ENCODE measurements around the gene RPL27A. TPM values are rescaled to one million over a fixed set of nuclear protein-coding genes. Genes with fewer than 3 reads are reported as not detected.
A peak's percentile ranks its signal among the peaks of the same experiment; 100 is the strongest.

Gene RPL27A
- total and polyA plus RNA-seq, 3 experiments from 2014 or later: 1,148 to 3,471 (median 1,170) TPM

DNA sequence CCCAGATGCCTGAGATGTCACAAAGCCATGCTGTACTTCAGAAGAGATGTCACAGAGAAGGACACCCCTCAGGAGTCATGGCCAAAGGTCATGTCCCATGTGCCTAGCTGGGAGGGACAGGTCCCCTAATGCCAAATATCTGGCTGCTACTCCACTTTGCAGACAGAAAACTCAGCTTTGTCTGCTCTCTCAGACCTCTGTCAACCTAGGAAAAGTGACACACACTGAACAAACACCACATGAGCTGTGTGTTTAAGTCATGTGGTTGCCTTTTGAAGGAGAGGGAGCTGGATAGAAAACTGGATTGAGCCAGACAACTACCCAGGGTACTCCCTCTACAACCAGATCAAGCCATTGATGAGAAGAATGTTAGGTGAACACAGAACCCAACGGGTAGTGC, 3.6 kb upstream of the RPL27A start:
- ChIA-PET POLR2A (no interaction called here), CTCF (no interaction called here)
- peaks cover 26 to 35% (median 32%) of the 10 kb centered on the region in 3 donors for H3K4me1 Mint-ChIP-seq
- Histone ChIP-seq H3K27ac (ENCODE audit: low read depth, low read length) (no peak overlapping the region), H3K4me3 (ENCODE audit: low read length) (no peak overlapping the region), H3K36me3 (ENCODE audit: insufficient read depth, low read length) (peaks cover 2% of the 10 kb centered on the region), H3K4me1 (ENCODE audit: insufficient read depth, low read length) (peaks cover 16% of the 10 kb centered on the region), H3K27me3 (ENCODE audit: insufficient read depth, low read length, poor library complexity, severe bottlenecking) (no peaks in the 10 kb centered on the region), H3K9me3 (ENCODE audit: low read length) (no peaks in the 10 kb centered on the region)
- H3K27me3 Mint-ChIP-seq: no peaks in the 10 kb centered on the region
- no peaks in the 10 kb centered on the region for H3K9me3 Mint-ChIP-seq
- DNase-seq: no peak
- H3K36me3 Mint-ChIP-seq: peaks cover 4 to 64% (median 8%) of the 10 kb centered on the region in 3 donors
- H3K4me3 Mint-ChIP-seq: peak overlapping the region in 1 of 7 donors; percentile 34
- H3K27ac Mint-ChIP-seq: no peak overlapping the region

GRCh38 chr11:8681837-8682302, 722 bp upstream of the RPL27A start:
- H3K4me3 ChIP-seq (ENCODE audit: low read length): peak overlapping the region; percentile 96
- peak overlapping the region; percentile 96 to 99 (median 98) for H3K27ac Mint-ChIP-seq
- H3K36me3 ChIP-seq (ENCODE audit: insufficient read depth, low read length): peaks cover 28% of the 10 kb centered on the region
- H3K9me3 Mint-ChIP-seq: no peaks in the 10 kb centered on the region
- H3K27ac ChIP-seq (ENCODE audit: low read depth, low read length): peak overlapping the region; percentile 98
- ChIA-PET POLR2A (interaction anchor here (0.7 to 1.9 kb wide), 6 partner anchors 8 to 893 kb away, joined by 3 to 6 read pairs (median 3); partner anchors contain the start of gene TMEM9B), CTCF (interaction anchor here (2.7 kb wide), 1 partner anchor 695 kb away, joined by 6 read pairs; the partner anchor contains the start of gene EIF3F)
- H3K27me3 Mint-ChIP-seq: no peaks in the 10 kb centered on the region
- H3K27me3 ChIP-seq (ENCODE audit: insufficient read depth, low read length, poor library complexity, severe bottlenecking): no peaks in the 10 kb centered on the region
- H3K9me3 ChIP-seq (ENCODE audit: low read length): no peaks in the 10 kb centered on the region
- no peak for DNase-seq
- H3K4me1 ChIP-seq (ENCODE audit: insufficient read depth, low read length): peaks cover 30% of the 10 kb centered on the region
- H3K36me3 Mint-ChIP-seq: peaks cover 4 to 79% (median 24%) of the 10 kb centered on the region in 3 donors
- peaks cover 43 to 54% (median 54%) of the 10 kb centered on the region in 3 donors for H3K4me1 Mint-ChIP-seq
- H3K4me3 Mint-ChIP-seq: peak overlapping the region; percentile 93 to 98 (median 95)

GRCh38 chr11:8683115-8683807, 669 bp downstream of the RPL27A start:
- peaks cover 37% of the 10 kb centered on the region for H3K4me1 ChIP-seq (ENCODE audit: insufficient read depth, low read length)
- H3K36me3 ChIP-seq (ENCODE audit: insufficient read depth, low read length): peaks cover 28% of the 10 kb centered on the region
- peak in 3 of 5 donors; percentile 13 to 57 (median 29) for DNase-seq
- CTCF ChIA-PET: interaction anchor here (0.9 to 2.7 kb wide), 3 partner anchors 11 to 696 kb away, joined by 3 to 6 read pairs (median 3); partner anchors contain the start of gene EIF3F
- no peaks in the 10 kb centered on the region for H3K27me3 Mint-ChIP-seq
- POLR2A ChIA-PET: interaction anchor here (0.6 to 1.9 kb wide), 6 partner anchors 227 to 1620 kb away, joined by 3 to 6 read pairs (median 3); partner anchors contain the start of genes AKIP1 and TMEM9B
- peak overlapping the region; percentile 96 to 99 (median 98) for H3K27ac Mint-ChIP-seq
- peak overlapping the region; percentile 93 to 98 (median 95) for H3K4me3 Mint-ChIP-seq
- H3K9me3 Mint-ChIP-seq: no peaks in the 10 kb centered on the region
- H3K9me3 ChIP-seq (ENCODE audit: low read length): no peaks in the 10 kb centered on the region
- peaks cover 49 to 67% (median 60%) of the 10 kb centered on the region in 3 donors for H3K4me1 Mint-ChIP-seq
- H3K4me3 ChIP-seq (ENCODE audit: low read length): peak overlapping the region; percentile 96
- peaks cover 4 to 76% (median 24%) of the 10 kb centered on the region in 3 donors for H3K36me3 Mint-ChIP-seq
- H3K27ac ChIP-seq (ENCODE audit: low read depth, low read length): peak overlapping the region; percentile 98
- no peaks in the 10 kb centered on the region for H3K27me3 ChIP-seq (ENCODE audit: insufficient read depth, low read length, poor library complexity, severe bottlenecking)

GRCh38 chr11:8684600-8685290, 2.2 kb downstream of the RPL27A start:
- peak overlapping the region; percentile 96 for H3K4me3 ChIP-seq (ENCODE audit: low read length)
- H3K27ac Mint-ChIP-seq: peak overlapping the region; percentile 96 to 99 (median 98)
- H3K4me1 ChIP-seq (ENCODE audit: insufficient read depth, low read length): peaks cover 43% of the 10 kb centered on the region
- H3K36me3 ChIP-seq (ENCODE audit: insufficient read depth, low read length): peaks cover 28% of the 10 kb centered on the region
- POLR2A ChIA-PET: no interaction called here
- CTCF ChIA-PET: no interaction called here
- H3K27me3 Mint-ChIP-seq: no peaks in the 10 kb centered on the region
- H3K4me1 Mint-ChIP-seq: peaks cover 63 to 80% (median 74%) of the 10 kb centered on the region in 3 donors
- peak overlapping the region; percentile 98 for H3K27ac ChIP-seq (ENCODE audit: low read depth, low read length)
- H3K27me3 ChIP-seq (ENCODE audit: insufficient read depth, low read length, poor library complexity, severe bottlenecking): no peaks in the 10 kb centered on the region
- H3K4me3 Mint-ChIP-seq: peak overlapping the region; percentile 78 to 97 (median 95)
- H3K9me3 ChIP-seq (ENCODE audit: low read length): no peaks in the 10 kb centered on the region
- DNase-seq: no peak
- H3K36me3 Mint-ChIP-seq: peaks cover 4 to 76% (median 24%) of the 10 kb centered on the region in 3 donors
- H3K9me3 Mint-ChIP-seq: no peaks in the 10 kb centered on the region

- Mint-ChIP-seq H3K9me3 (no peaks in the 10 kb centered on the region), H3K4me1 (peaks cover 65 to 83% (median 76%) of the 10 kb centered on the region in 3 donors), H3K36me3 (peaks cover 4 to 73% (median 22%) of the 10 kb centered on the region in 3 donors), H3K27ac (peak overlapping the region; percentile 68 to 99 (median 98)), H3K27me3 (no peaks in the 10 kb centered on the region), H3K4me3 (peak overlapping the region in 4 of 7 donors; percentile 52 to 97 (median 80))
- ChIA-PET CTCF (no interaction called here), POLR2A (no interaction called here)
- no peak for DNase-seq
- Histone ChIP-seq H3K4me3 (ENCODE audit: low read length) (no peak overlapping the region), H3K27me3 (ENCODE audit: insufficient read depth, low read length, poor library complexity, severe bottlenecking) (no peaks in the 10 kb centered on the region), H3K36me3 (ENCODE audit: insufficient read depth, low read length) (peaks cover 28% of the 10 kb centered on the region), H3K27ac (ENCODE audit: low read depth, low read length) (peak overlapping the region; percentile 40), H3K4me1 (ENCODE audit: insufficient read depth, low read length) (peaks cover 43% of the 10 kb centered on the region), H3K9me3 (ENCODE audit: low read length) (no peaks in the 10 kb centered on the region)
Measured at GRCh38 chr11:8685306-8685705, 2.7 kb downstream of the RPL27A start.

- ChIA-PET CTCF (no interaction called here), POLR2A (no interaction called here)
- Mint-ChIP-seq H3K36me3 (peaks cover under 1 to 68% (median 18%) of the 10 kb centered on the region in 3 donors), H3K4me1 (peaks cover 61 to 78% (median 70%) of the 10 kb centered on the region in 3 donors), H3K27me3 (no peaks in the 10 kb centered on the region), H3K27ac (peak overlapping the region in 7 of 8 donors; percentile 68 to 99 (median 96)), H3K4me3 (peak overlapping the region in 1 of 7 donors; percentile 97), H3K9me3 (no peaks in the 10 kb centered on the region)
- no peak overlapping the region for H3K4me3 ChIP-seq (ENCODE audit: low read length)
- H3K27me3 ChIP-seq (ENCODE audit: insufficient read depth, low read length, poor library complexity, severe bottlenecking): no peaks in the 10 kb centered on the region
- H3K36me3 ChIP-seq (ENCODE audit: insufficient read depth, low read length): peaks cover 28% of the 10 kb centered on the region
- H3K9me3 ChIP-seq (ENCODE audit: low read length): no peaks in the 10 kb centered on the region
- H3K27ac ChIP-seq (ENCODE audit: low read depth, low read length): no peak overlapping the region
- H3K4me1 ChIP-seq (ENCODE audit: insufficient read depth, low read length): peaks cover 43% of the 10 kb centered on the region
- DNase-seq: no peak
Measured at GRCh38 chr11:8685820-8686219, 3.2 kb downstream of the RPL27A start.

DNA sequence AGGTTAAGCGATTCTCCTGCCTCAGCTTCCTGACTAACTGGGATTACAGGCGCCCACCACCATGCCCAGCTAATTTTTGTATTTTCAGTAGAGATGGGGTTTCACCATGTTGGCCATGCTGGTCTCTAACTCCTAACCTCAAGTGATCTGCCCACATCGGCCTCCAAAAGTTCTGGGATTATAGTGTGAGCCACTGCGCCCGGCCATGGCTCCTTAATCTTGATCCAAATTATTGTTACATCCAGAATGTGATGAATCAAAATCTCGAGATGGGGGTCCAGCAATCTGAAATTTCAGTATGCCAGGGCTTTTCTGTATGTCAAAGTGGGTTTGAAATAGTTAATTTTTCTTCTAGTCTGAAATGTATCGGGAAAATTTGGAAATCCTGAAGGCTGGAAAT, 3.7 kb downstream of the RPL27A start:
- peak overlapping the region in 3 of 7 donors; percentile 19 to 97 (median 27) for H3K4me3 Mint-ChIP-seq
- ChIA-PET CTCF (no interaction called here), POLR2A (no interaction called here)
- H3K36me3 Mint-ChIP-seq: peaks cover 0 to 67% (median 18%) of the 10 kb centered on the region in 3 donors
- Histone ChIP-seq H3K9me3 (ENCODE audit: low read length) (no peaks in the 10 kb centered on the region), H3K27me3 (ENCODE audit: insufficient read depth, low read length, poor library complexity, severe bottlenecking) (no peaks in the 10 kb centered on the region), H3K27ac (ENCODE audit: low read depth, low read length) (no peak overlapping the region), H3K4me1 (ENCODE audit: insufficient read depth, low read length) (peaks cover 42% of the 10 kb centered on the region), H3K36me3 (ENCODE audit: insufficient read depth, low read length) (peaks cover 28% of the 10 kb centered on the region), H3K4me3 (ENCODE audit: low read length) (no peak overlapping the region)
- no peaks in the 10 kb centered on the region for H3K9me3 Mint-ChIP-seq
- DNase-seq: no peak
- H3K27ac Mint-ChIP-seq: peak overlapping the region in 4 of 8 donors; percentile 31 to 96 (median 66)
- peaks cover 60 to 75% (median 65%) of the 10 kb centered on the region in 3 donors for H3K4me1 Mint-ChIP-seq
- H3K27me3 Mint-ChIP-seq: no peaks in the 10 kb centered on the region
